H9 (cell line): ENCODE results near the gene TDRD1. TPM values are rescaled to one million over a fixed set of nuclear protein-coding genes. Genes with fewer than 3 reads are reported as not detected.

Experiments used
- DNase-seq: peaks from one replicate; pipeline ENCODE4 v3.0.0-alpha.2; 2017
- H2AFZ ChIP-seq: one replicate; pipeline ENCODE4 v1.6.1; 2013; ENCODE audit warnings: mild to moderate bottlenecking, low read length, control low read depth, moderate library complexity
- H2AK5ac ChIP-seq: 2 replicates; pipeline ENCODE4 v1.6.1; 2013; ENCODE audit warnings: low read length, control low read depth, mixed read lengths; ENCODE audit not compliant: insufficient read length
- H2BK120ac ChIP-seq: one replicate; pipeline ENCODE4 v1.6.1; 2013; ENCODE audit warnings: low read depth, mild to moderate bottlenecking, low read length, control low read depth, inconsistent platforms; ENCODE audit not compliant: poor library complexity, severe bottlenecking
- H2BK12ac ChIP-seq: 2 replicates; pipeline ENCODE4 v1.6.1; 2013; ENCODE audit warnings: low read length, control low read depth, mixed read lengths, low read depth; ENCODE audit not compliant: insufficient read length
- H2BK15ac ChIP-seq: 2 replicates; pipeline ENCODE4 v1.6.1; 2013; ENCODE audit warnings: low read depth, low read length, control low read depth
- H2BK20ac ChIP-seq: one replicate; pipeline ENCODE4 v1.6.1; 2013; ENCODE audit warnings: low read depth, mild to moderate bottlenecking, low read length, control low read depth, inconsistent platforms; ENCODE audit not compliant: poor library complexity, severe bottlenecking
- H2BK5ac ChIP-seq: 2 replicates; pipeline ENCODE4 v1.6.1; 2013; ENCODE audit warnings: low read length, control low read depth, mixed read lengths; ENCODE audit not compliant: insufficient read length
- H3K14ac ChIP-seq: 2 replicates; pipeline ENCODE4 v1.6.1; 2013; ENCODE audit warnings: low read length, control low read depth; ENCODE audit not compliant: insufficient read depth
- H3K18ac ChIP-seq: 2 replicates; pipeline ENCODE4 v1.6.1; 2013; ENCODE audit warnings: low read depth, mild to moderate bottlenecking, mixed read lengths, low read length, control low read depth; ENCODE audit not compliant: insufficient read length
- H3K23ac ChIP-seq: 2 replicates; pipeline ENCODE4 v1.6.1; 2013; ENCODE audit warnings: low read length, control low read depth, mixed read lengths, low read depth; ENCODE audit not compliant: insufficient read length
- H3K23me2 ChIP-seq: 2 replicates; pipeline ENCODE4 v1.6.1; 2013; ENCODE audit warnings: low read depth, mild to moderate bottlenecking, mixed read lengths, low read length, control low read depth; ENCODE audit not compliant: insufficient read length, poor library complexity, severe bottlenecking
- H3K27ac ChIP-seq: 2 replicates; pipeline ENCODE4 v1.5.1; 2013; ENCODE audit warnings: low read length, control low read depth, mixed read lengths, low read depth; ENCODE audit not compliant: insufficient read length
- H3K27me3 ChIP-seq: 2 replicates; pipeline ENCODE4 v1.6.1; 2013; ENCODE audit warnings: low read length, control low read depth, inconsistent platforms; ENCODE audit not compliant: insufficient read depth
- H3K4ac ChIP-seq: 2 replicates; pipeline ENCODE4 v1.6.1; 2013; ENCODE audit warnings: low read depth, mild to moderate bottlenecking, control low read depth, inconsistent platforms, low read length, moderate library complexity
- H3K4me1 ChIP-seq: 2 replicates; pipeline ENCODE4 v1.6.1; 2013; ENCODE audit warnings: low read length, control low read depth, inconsistent platforms; ENCODE audit not compliant: insufficient read depth
- H3K4me2 ChIP-seq: 2 replicates; pipeline ENCODE4 v1.6.1; 2013; ENCODE audit warnings: low read length, control low read depth, mixed read lengths; ENCODE audit not compliant: insufficient read length, insufficient read depth
- H3K56ac ChIP-seq: 2 replicates; pipeline ENCODE4 v1.6.1; 2013; ENCODE audit warnings: low read depth, mild to moderate bottlenecking, mixed read lengths, low read length, control low read depth; ENCODE audit not compliant: insufficient read length
- H3K79me1 ChIP-seq: 2 replicates; pipeline ENCODE4 v1.6.1; 2013; ENCODE audit warnings: low read depth, mild to moderate bottlenecking, moderate library complexity, low read length, control low read depth, inconsistent platforms; ENCODE audit not compliant: insufficient read depth, poor library complexity, severe bottlenecking
- H3K79me2 ChIP-seq: 2 replicates; pipeline ENCODE4 v1.6.1; 2013; ENCODE audit warnings: low read length, control low read depth, inconsistent platforms; ENCODE audit not compliant: insufficient read depth
- H3K9ac ChIP-seq: 2 replicates; pipeline ENCODE4 v1.6.1; 2013; ENCODE audit warnings: low read length, control low read depth, mixed read lengths; ENCODE audit not compliant: insufficient read length; ENCODE audit errors: extremely low read depth
- H3K9me3 ChIP-seq: one replicate; pipeline ENCODE4 v1.6.1; 2013; ENCODE audit warnings: low read depth, low read length, inconsistent platforms; ENCODE audit not compliant: control insufficient read depth
- H3T11ph ChIP-seq: one replicate; pipeline ENCODE4 v1.6.1; 2013; ENCODE audit warnings: mild to moderate bottlenecking, low read length, control low read depth, inconsistent platforms
- H4K20me1 ChIP-seq: one replicate; pipeline ENCODE4 v1.6.1; 2013; ENCODE audit not compliant: control insufficient read depth, insufficient read length, insufficient read depth
- H4K5ac ChIP-seq: 2 replicates; pipeline ENCODE4 v1.6.1; 2013; ENCODE audit warnings: low read depth, mild to moderate bottlenecking, mixed read lengths, low read length, control low read depth; ENCODE audit not compliant: insufficient read length
- H4K8ac ChIP-seq: replicated peaks from 2 replicates; pipeline ENCODE4 v1.6.1; 2013; ENCODE audit warnings: low read length, control low read depth, mixed read lengths, low read depth; ENCODE audit not compliant: insufficient read length
- H4K91ac ChIP-seq: 2 replicates; pipeline ENCODE4 v1.6.1; 2013; ENCODE audit warnings: low read depth, mild to moderate bottlenecking, moderate library complexity, mixed read lengths, low read length, control low read depth; ENCODE audit not compliant: insufficient read length
- H3K27ac Mint-ChIP-seq, 3 experiments: 2 replicates in 2 of 3; 3 replicates in 1 of 3; pipeline ENCODE4 v1.8.0; 2020 to 2021; ENCODE audit warnings: mixed read lengths in 3 of 3, mild to moderate bottlenecking in 1 of 3, moderate library complexity in 1 of 3
- H3K27me3 Mint-ChIP-seq: 2 replicates; pipeline ENCODE4 v1.8.0; 2021; ENCODE audit warnings: low read depth, mild to moderate bottlenecking, moderate library complexity, mixed read lengths
- H3K36me3 Mint-ChIP-seq, 3 experiments: 2 replicates in 2 of 3; 3 replicates in 1 of 3; pipeline ENCODE4 v1.8.0; 2020 to 2021; ENCODE audit warnings: low read depth in 3 of 3, mixed read lengths in 3 of 3; ENCODE audit not compliant: insufficient read depth in 1 of 3
- H3K4me1 Mint-ChIP-seq, 2 experiments: 2 replicates each; pipeline ENCODE4 v1.8.0; 2020; ENCODE audit warnings: mixed read lengths in 2 of 2
- H3K4me3 Mint-ChIP-seq, 2 experiments: 2 replicates in 1 of 2; 3 replicates in 1 of 2; pipeline ENCODE4 v1.8.0; 2020 to 2021; ENCODE audit warnings: mild to moderate bottlenecking in 2 of 2, mixed read lengths in 2 of 2, moderate library complexity in 1 of 2
- H3K9me3 Mint-ChIP-seq, 2 experiments: 2 replicates in 1 of 2; 3 replicates in 1 of 2; pipeline ENCODE4 v1.8.0; 2020; ENCODE audit warnings: mild to moderate bottlenecking in 2 of 2, mixed read lengths in 2 of 2, moderate library complexity in 1 of 2
- CTCF ChIP-seq: fragments of 200-600 bp; sonication (generic); conservative IDR thresholded peaks from 3 replicates; pipeline ENCODE4 v1.8.0; 2021; ENCODE audit warnings: antibody characterized with exemption, mild to moderate bottlenecking
- WGBS: extraction: QIAGEN DNeasy Blood & Tissue Kit; methylation state at CpG from one replicate; pipeline ENCODE4 v1.1.7; 2013; ENCODE audit warnings: missing lambda C conversion rate, low lambda C conversion rate, mixed read lengths; ENCODE audit not compliant: insufficient read length; ENCODE audit errors: extremely low coverage; 5-methylcytosine and 5-hydroxymethylcytosine counted together
- total RNA-seq: library from RNA; stranded (reverse); gene quantifications from 2 replicates; pipeline ENCODE4 v1.2.1, GENCODE V29; 2021

Gene TDRD1
- total RNA-seq, 1 experiment from 2014 or later = 0.15 TPM

DNA sequence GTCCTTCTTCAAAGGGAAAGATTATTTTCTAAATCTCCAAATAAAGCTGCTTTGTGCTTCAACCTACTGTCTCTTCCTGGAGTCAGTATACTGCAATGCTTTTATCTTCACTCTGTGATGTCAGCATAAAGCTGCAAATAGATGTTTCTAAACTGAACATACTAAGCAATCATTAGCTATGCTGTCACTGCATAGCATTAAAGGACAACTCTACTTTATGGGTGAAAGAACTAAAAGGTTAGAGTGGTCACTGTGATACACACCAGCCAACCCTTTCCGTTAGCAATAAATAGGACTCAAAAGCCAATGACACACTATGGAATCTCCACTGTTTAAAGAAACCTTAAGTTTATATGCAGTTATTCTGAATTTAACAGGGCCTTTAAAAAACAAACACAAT lies 6.9 kb upstream of the TDRD1 start:
- Histone ChIP-seq H2AK5ac (no peak overlapping the region), H2BK15ac (no peak overlapping the region), H3K79me1 (peaks cover 3% of the 10 kb centered on the region), H4K20me1 (no peaks in the 10 kb centered on the region), H3K9ac (no peak overlapping the region), H3K27me3 (no peaks in the 10 kb centered on the region), H3K23ac (no peak overlapping the region), H3K18ac (no peak overlapping the region), H3K14ac (no peak overlapping the region), H3T11ph (no peak overlapping the region), H2AFZ (no peak overlapping the region), H3K9me3 (no peaks in the 10 kb centered on the region), H4K5ac (no peak overlapping the region), H3K4me2 (peak overlapping the region; percentile 24), H4K8ac (no peak overlapping the region), H3K23me2 (no peaks in the 10 kb centered on the region), H3K4me1 (no peaks in the 10 kb centered on the region; the same call in 1 of the 2 replicates), H2BK20ac (no peak overlapping the region), H3K79me2 (peaks cover 15% of the 10 kb centered on the region; the same call in 1 of the 2 replicates), H2BK120ac (no peak overlapping the region), H3K27ac (no peak overlapping the region), H3K4ac (no peak overlapping the region), H4K91ac (no peak overlapping the region), H2BK12ac (no peak overlapping the region), H3K56ac (no peak overlapping the region), H2BK5ac (no peak overlapping the region)
- no peak for DNase-seq
- peaks cover 20 to 22% of the 10 kb centered on the region in 2 experiments for H3K4me1 Mint-ChIP-seq
- H3K27ac Mint-ChIP-seq = no peak overlapping the region
- H3K36me3 Mint-ChIP-seq = peaks cover 28 to 33% (median 29%) of the 10 kb centered on the region in 3 experiments
- TF ChIP-seq CTCF = no peak
- peaks cover 5% of the 10 kb centered on the region; the same call in 1 of the 2 replicates for H3K27me3 Mint-ChIP-seq
- peaks cover 11 to 18% of the 10 kb centered on the region in 2 experiments for H3K9me3 Mint-ChIP-seq
- no CpG with 5 or more reads among the region's 1 CpG for WGBS
- H3K4me3 Mint-ChIP-seq = peak overlapping the region; percentile 99
